NCI-H2029 (cell line): ENCODE data around the gene DCANP1.

ENCODE experiments used
- DNase-seq: peaks from one replicate; lab custom pipeline; 2025; lab: John Stamatoyannopoulos, UW

DCANP1 gene

GRCh38 chr5:135480511-135480910 lies 33.4 kb upstream of the DCANP1 start:
- no peak for DNase-seq

DNA sequence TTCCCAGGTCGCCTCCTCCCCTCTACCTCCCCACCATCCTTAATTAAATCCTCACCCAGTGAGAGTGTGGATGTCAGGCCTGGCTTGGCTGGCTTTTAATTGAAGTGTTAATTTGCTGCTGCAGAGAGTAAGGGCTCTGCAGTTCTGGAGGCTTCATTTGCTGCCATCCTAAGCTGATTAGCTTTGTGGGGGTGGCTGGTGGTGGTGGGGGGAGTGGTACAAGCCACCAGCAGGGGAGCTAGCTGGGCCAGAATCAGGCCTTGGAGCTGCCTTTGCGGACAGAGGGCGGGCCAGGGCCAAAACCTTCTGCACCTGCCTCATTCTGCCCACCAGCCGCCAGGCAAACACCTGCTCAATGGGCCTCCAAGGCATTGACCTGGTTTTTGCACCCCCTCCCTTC lies 31.8 kb upstream of the DCANP1 start:
- DNase-seq: peak; percentile 26

DNA sequence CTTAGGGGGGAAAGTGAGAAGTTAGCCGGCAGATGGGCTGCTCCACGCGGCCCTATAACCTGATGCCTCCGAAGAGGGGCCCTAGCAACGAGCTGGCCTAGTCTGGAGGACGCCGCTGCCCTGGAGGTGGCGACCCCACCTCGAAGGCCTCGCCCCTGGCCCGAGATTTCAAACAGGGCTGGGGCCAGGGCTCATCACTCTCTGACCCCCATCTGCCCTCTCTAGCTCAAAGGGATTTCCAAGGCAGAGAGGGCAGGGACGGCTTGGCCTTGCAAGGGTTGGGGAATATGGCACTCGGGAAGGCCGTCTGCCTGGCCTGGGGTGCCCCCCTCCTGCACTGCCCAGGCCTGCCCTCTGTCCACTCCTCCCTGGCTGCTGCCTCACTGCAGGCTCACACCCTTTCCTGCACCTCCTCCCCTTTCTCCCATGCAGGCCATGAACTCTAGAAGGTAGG lies 30.5 kb upstream of the DCANP1 start:
- no peak for DNase-seq

DNA sequence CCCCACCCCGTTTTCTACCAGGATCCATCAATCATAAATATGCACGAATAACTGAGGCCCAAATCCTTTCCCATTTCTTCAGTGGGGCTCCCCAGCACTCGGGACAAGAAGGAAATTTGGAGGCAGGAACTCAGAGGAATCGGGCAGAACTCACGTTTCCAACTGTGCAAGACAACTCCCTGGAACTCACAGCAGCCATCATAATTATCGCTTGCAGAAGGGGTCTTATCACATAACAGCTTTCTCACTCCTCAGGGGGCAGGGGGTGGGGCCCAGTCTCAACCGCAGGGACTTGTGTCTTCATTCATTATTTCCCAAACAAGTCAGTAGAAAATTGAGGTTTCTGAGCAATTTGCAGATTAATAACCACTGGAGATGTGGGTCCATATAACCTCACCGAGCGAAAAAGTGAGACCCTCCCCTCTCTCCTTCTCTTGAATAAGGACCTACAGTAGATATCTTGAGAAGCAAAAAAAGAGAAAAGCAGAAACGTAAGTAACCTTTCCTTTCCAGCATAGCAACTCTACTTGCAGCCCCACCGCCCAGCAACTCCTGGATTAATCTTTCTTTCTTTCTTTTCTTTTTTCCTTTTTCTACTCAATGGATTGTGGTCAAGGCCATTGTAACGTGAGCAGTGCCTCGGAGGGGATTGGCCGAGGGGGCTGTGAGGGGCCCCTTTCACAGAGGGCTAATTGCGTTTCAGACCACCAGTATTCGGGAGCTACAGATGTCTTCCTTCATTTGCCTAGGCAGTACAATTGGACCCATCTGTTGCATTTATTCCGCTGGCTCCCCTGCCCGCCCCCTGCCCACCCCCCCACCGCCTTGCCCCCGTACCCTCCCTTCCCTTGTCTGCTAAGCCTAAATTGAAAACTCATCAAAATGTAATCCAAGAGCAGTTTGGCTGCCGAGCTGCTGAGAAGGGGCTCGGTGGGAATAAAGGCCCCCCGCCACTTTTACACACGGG lies 29.8 kb upstream of the DCANP1 start:
- DNase-seq: no peak

GRCh38 chr5:135473956-135474670 lies 27.0 kb upstream of the DCANP1 start:
- no peak for DNase-seq

DNA sequence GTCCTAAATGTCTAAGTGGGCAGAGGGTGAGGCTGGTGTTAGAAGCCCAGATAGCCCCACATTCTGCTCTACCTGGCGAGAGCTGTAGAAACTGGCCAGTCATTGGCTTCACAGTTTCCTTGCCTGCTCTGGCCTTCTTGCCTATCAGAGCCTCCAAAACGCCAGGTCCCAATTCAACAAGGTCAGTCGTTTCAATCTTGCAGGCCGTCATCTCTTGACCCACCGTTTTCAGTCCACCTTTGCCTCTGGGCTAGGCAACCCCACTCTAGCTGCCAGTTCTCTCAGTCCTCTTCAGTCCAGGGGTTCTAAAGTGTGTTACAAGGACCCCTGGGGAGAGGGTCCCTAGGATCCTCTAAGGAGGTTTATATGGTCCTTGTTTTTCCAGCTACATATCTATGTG lies 25.0 kb upstream of the DCANP1 start:
- DNase-seq: no peak

DNA sequence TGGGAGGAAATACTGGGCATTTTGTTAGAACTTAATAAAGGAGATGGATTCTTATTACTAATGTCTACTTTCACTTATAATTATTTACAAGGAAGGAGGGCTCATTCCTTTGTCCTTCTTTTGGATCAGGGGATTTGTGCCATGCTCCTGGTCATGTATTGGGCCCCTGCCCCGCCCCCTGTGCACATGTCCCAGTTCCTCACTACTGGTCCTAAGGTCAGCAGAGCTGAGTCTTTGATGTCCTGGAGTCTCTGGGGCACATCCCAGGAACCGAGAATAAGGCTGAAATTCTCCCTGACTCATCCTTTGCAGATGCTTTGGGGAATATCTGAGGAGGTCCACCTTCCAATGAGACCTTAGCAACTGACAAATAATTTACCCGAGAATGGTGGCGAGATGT lies 24.6 kb upstream of the DCANP1 start:
- DNase-seq: no peak

DNA sequence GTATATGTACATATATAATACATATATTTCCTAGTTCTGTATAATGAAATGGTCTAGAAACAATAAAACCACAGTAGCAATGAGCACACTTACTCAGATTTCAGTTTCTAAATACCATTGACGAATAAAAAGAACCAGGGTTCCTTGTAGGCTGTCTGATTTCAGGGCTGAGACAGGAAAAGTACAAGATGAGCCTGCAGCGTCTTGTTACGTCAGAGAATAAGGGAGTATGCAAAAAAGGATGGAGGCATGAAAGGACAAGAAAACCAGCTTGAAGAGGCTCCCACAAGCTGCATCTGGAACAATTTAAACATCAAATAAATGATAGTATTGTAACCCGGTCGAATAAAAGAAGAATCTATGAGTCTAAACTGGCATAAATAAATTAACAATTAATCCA lies 22.8 kb upstream of the DCANP1 start:
- DNase-seq: no peak

- DNase-seq: no peak
Observed at GRCh38 chr5:135468541-135468940, 21.4 kb upstream of the DCANP1 start.

DNA sequence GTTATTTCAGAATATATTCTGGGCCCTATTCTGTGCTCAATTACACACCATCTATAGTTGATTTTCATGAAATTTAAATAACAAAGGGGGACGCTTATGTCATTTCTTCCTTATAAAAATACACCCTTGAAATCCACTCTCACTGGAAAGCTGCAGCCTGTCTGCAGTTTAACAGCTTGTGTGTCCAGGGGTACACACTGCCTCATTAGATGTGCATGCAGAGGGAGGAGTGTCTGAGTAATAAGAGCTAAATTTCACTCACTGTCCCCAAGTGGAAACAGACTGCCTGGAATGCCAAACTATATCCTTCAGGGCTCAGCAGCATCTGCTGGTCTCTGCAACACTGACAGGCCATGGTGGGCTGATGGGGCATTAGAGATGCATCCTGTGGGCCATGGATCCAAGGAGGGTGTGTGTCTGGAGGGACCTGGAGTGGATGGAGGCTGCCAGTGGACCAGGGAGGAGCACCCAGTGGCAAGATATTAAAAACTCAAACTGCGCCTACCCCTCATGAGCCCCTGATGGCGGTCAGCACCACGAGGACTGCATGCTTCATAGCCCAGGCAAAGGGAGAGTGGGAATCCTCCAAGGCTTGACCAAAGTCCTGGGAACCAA lies 20.8 kb upstream of the DCANP1 start:
- no peak for DNase-seq

DNA sequence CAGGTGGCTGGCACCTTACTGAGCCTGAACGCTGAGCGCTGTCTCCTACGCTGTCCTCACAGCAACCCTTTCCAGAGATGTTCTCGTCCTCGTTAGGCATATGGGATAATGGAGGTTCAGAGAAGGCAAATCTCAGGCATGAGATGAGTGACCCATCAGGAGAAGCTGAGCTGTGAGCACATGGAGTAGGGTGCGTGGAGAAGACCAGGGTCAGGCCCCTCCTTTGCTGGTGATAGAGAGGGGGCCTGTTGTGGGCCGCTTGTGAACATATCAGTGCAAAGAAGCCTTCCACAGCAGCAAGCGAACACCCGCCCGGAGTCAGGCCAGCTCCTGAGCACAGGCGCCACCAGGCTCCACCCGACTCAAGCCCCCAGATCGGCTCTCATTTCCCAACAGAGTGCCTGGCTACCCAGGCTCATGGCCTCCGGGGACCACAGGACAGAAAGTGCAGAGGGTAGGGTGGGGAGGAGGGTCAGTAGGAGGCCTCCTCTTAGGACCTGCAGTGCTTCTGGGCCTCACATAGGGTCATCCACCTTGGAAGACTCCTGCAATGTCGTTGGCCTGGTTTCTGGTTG lies 20.0 kb upstream of the DCANP1 start:
- DNase-seq: no peak

DNA sequence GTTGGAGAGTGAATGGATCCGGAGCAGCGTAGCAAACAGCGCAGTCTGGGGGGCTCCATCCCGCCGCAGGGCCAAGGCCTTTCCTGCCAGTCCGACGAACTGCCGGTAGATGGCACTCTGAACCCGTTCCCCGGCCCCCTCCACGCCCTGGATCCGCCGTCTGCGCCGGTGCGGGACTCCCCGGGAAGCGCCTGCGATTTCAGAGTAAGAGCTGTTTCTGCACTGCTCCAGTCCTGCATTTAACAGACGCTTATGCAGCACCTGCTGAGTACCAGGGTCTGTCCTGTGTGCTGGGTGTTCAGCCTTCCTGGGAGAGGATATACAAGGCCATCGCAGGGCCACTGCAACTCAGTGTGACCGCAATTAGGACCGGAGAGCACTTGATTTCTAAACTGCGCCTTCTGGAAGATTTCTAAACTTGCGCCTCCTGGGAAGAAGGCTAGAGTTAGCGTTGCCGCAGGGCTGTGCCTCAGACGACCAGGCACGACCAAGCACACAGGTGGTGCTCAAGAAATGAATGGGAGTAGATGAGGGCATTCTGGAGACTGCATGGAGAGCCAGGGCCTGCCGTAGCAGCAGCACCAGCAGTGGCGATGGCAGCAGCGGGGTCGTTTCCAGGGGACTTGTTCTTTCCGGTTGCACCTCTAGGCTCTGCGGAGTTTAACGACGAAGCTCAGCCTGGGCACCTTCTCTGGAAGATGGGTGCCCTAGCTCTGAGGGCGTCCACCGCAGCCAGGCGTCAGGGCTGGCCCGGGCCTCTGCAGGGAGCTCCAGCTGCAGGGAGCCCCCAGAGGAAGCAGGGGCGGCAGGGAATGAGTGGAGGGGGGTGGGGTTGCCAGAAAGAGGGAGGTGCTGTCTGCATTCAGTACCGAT lies 19.3 kb upstream of the DCANP1 start:
- peak; percentile 62 for DNase-seq

DNA sequence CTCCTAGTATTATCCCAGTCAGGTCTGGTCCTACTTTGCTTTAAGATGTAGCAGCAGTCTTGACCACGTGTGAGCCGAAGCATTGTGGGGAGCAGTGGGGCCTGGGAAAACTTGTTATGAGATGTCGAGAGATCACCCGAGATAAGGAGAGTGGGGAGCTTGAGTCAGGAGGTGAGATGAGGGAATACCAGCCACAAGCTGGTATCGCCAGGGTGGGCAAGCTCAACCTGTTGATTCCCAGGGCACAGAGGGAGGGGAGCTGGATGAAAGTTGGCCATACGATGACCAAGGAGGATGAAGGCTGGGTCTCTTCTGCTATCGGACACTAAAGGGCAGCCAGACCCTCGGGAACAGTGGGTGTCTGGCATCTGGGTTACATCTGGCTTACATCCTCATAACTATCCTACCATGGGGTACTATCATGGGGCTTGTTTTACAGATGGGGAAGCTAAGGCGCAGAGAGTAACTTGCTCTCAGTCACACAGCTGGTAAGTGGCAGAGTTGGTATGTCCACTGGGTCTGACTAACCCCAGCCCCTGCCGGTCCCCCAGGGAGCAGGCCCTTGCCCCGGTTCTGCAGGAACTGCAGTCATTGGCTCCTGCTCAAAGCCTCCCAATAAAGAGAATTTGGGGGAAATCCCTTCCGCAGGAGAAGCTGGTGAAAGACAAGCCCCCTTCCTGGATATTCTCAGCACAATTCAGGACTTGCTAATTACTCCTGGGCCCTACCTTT lies 18.4 kb upstream of the DCANP1 start:
- no peak for DNase-seq

DNA sequence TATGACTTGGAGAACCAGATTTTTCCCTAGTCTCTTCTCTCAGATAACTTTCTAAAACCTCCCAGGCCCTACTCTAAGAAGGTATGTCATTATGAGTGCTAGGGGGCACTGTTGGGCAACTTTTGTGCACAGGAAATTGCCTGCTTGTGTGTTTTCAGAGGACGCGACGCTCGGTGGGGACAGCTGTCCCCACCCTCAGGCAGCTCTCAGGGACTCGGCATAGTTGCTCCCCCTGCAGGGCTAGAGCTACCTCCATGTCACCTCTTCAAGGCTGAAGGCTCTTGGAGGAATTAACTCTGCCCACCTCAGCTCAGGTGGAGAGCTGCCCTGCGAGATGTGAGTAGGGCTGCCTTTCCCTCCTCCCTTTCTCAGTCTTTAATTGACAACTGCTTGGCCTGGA lies 15.2 kb upstream of the DCANP1 start:
- DNase-seq: peak; percentile 53

GRCh38 chr5:135461481-135462151 lies 14.5 kb upstream of the DCANP1 start:
- DNase-seq: no peak

GRCh38 chr5:135460246-135461033 lies 13.3 kb upstream of the DCANP1 start:
- no peak for DNase-seq

DNA sequence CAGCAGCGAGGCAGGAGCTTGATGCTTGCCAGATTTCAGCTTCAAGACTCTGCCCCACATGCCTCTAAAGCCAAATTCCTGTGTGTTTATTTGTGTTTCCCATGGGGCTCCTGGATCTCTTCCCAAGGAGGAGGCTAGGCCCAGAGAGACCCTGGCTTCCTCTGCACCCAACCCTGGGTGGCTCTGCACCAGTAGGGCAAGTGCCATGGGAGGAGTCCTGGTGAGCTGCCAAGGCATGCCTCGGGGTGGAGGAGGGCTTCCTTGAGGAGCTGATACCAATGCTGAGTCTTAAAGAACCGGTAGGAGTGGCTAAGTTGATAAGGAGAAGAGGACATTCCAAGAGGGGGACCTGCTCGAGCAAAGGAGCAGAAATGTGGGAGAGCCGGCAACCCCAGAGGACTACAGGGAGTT lies 11.8 kb upstream of the DCANP1 start:
- no peak for DNase-seq

DNA sequence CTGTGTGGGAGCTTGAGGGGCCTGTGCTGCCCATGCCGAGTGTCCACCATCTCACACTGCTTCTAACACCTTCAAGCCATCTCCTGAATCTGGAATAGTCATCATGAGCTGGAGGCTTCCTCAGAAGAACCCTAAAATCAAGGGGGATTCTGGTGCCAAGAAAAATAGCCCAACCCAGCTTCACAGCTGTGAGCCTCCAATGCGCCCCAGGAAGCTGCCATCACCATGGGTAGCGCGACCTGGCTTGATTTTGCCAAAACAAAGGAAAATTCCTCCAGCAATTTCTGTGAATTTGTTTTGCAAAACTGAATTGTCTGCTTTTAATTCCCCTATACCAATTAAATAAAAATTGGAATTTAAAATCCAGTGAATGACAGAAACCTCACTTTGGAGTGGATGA lies 11.2 kb upstream of the DCANP1 start:
- DNase-seq: no peak

GRCh38 chr5:135457424-135458071 lies 10.4 kb upstream of the DCANP1 start:
- peak; percentile 55 for DNase-seq
